Mucosa of descending colon (tissue), 3 donors: ENCODE data around the gene LDLRAD4. TPM values are rescaled to one million over a fixed set of nuclear protein-coding genes. Genes with fewer than 3 reads are reported as not detected.

ENCODE experiments used
- ATAC-seq: fragments of 200-7000 bp; cut with Tn5 transposase; one replicate; pipeline ENCODE4 v1.9.1; 2020; ENCODE audit warnings: mild to moderate bottlenecking, moderate library complexity
- DNase-seq, 3 donors: peaks; one replicate each; pipeline ENCODE4 v3.0.0-alpha.2; 2020
- H3K36me3 ChIP-seq: fragments of 200-600 bp; one replicate; pipeline ENCODE4 v1.8.0; 2021; ENCODE audit warnings: low read depth, mild to moderate bottlenecking
- H3K4me1 ChIP-seq: fragments of 200-600 bp; one replicate; pipeline ENCODE4 v1.8.0; 2021; ENCODE audit warnings: low read depth, mild to moderate bottlenecking
- H3K4me3 ChIP-seq: fragments of 200-600 bp; one replicate; pipeline ENCODE4 v1.8.0; 2021; ENCODE audit warnings: mild to moderate bottlenecking
- H3K9me3 ChIP-seq: fragments of 200-600 bp; one replicate; pipeline ENCODE4 v1.8.0; 2021; ENCODE audit warnings: mild to moderate bottlenecking
- intact Hi-C, 2 donors: fragments of 100-400 bp; cut with DNase I in 1 of 2; cut with micrococcal nuclease in 1 of 2; formaldehyde crosslinking; loops; one replicate each; pipeline versions ENCODE4 v1.11.0 to v1.11.1; 2022; cut with DNase I, micrococcal nuclease
- total RNA-seq, 3 donors: library from RNA; stranded (reverse); fragmentation: NEBNext Ultra II Directional in 2 of 3; extraction: Animal tissue kit (Norgen Biotek cat#: 25700) in 2 of 3; gene quantifications; one replicate each; pipeline versions ENCODE4 v1.2.1 to v1.2.4, GENCODE V29; 2021 to 2023
- TF ChIP-seq, protein P1 (sequence below): fragments of 200-600 bp; IDR thresholded peaks from one replicate; pipeline ENCODE4 v1.8.0; 2022; ENCODE audit warnings: antibody characterized with exemption, mild to moderate bottlenecking
- donor health status: DM: no; HTN: no; CAD: no; lungs with moderate emphysema.
- donor health status: DM: no; HTN: no; CAD: no.
- donor health status: DM: no; HTN: yes; CAD: no.

The LDLRAD4 gene
- total RNA-seq, 3 donors from 2014 or later = 36.8 to 41.0 (median 37.4) TPM

- no peak overlapping the region for H3K4me3 ChIP-seq
- DNase-seq = no peak
- TF ChIP-seq, protein P1, sequence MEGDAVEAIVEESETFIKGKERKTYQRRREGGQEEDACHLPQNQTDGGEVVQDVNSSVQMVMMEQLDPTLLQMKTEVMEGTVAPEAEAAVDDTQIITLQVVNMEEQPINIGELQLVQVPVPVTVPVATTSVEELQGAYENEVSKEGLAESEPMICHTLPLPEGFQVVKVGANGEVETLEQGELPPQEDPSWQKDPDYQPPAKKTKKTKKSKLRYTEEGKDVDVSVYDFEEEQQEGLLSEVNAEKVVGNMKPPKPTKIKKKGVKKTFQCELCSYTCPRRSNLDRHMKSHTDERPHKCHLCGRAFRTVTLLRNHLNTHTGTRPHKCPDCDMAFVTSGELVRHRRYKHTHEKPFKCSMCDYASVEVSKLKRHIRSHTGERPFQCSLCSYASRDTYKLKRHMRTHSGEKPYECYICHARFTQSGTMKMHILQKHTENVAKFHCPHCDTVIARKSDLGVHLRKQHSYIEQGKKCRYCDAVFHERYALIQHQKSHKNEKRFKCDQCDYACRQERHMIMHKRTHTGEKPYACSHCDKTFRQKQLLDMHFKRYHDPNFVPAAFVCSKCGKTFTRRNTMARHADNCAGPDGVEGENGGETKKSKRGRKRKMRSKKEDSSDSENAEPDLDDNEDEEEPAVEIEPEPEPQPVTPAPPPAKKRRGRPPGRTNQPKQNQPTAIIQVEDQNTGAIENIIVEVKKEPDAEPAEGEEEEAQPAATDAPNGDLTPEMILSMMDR = no peak
- no peaks in the 10 kb centered on the region for H3K36me3 ChIP-seq
- intact Hi-C loops = no loop called here
- no peaks in the 10 kb centered on the region for H3K4me1 ChIP-seq
- H3K9me3 ChIP-seq = no peaks in the 10 kb centered on the region
- no peak for ATAC-seq
These were observed 79.7 kb downstream of the LDLRAD4 start for GRCh38 chr18:13298262-13298661.

DNA sequence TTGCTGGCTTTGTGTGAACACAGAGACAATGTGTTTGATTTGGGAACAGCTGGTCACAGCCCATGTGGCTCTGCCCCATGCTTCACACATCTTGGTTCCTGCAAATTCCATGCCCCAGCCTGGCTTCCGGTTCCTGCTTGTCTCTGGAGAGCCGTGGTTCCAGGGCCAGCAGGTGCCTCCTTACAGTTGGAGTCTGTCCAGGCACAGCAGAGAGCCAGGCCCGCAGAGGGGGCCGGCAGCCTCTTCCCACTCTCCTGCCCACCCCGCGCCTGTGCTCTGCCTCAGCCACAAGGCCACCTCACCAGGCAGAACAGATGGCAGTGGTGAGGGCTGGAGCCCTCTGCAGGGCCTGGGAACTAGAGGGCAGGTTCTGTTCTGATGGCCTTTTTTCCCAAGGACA, 81.5 kb downstream of the LDLRAD4 start:
- Histone ChIP-seq H3K9me3 (no peaks in the 10 kb centered on the region), H3K36me3 (no peaks in the 10 kb centered on the region), H3K4me3 (no peak overlapping the region), H3K4me1 (no peaks in the 10 kb centered on the region)
- DNase-seq = no peak
- TF ChIP-seq, protein P1 = no peak
- ATAC-seq = no peak
- intact Hi-C loops = no loop called here

DNA sequence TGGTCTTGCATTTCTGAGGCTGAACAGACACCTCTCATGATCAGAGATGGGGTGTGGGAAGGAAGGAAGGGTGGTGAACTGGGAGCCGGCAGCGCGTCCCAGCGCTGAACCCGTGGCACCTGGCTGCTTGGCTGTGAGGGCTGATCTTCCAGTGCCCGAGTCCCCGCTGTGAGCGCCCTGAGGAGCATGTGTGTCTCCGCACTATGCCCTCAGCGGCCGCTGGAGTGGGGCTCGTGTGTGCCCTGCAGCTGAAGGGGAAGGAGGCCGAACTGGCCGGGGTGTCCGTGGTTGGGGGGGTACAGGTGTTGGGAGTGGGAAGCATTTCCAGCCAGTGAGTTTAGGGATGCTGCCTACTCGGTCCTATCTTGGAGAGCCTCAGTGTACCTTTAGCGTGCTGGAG, 82.2 kb downstream of the LDLRAD4 start:
- ATAC-seq (no peak), DNase-seq (no peak)
- Histone ChIP-seq H3K9me3 (no peaks in the 10 kb centered on the region), H3K4me3 (no peak overlapping the region), H3K4me1 (no peaks in the 10 kb centered on the region), H3K36me3 (no peaks in the 10 kb centered on the region)
- intact Hi-C loops = no loop called here
- TF ChIP-seq, protein P1 = no peak

GRCh38 chr18:13302040-13302439, 83.5 kb downstream of the LDLRAD4 start:
- TF ChIP-seq, protein P1 = no peak
- no peak for DNase-seq
- no peaks in the 10 kb centered on the region for H3K36me3 ChIP-seq
- H3K9me3 ChIP-seq = no peaks in the 10 kb centered on the region
- ATAC-seq = no peak
- H3K4me3 ChIP-seq = no peak overlapping the region
- intact Hi-C loops = no loop called here
- no peaks in the 10 kb centered on the region for H3K4me1 ChIP-seq

- H3K9me3 ChIP-seq = no peaks in the 10 kb centered on the region
- DNase-seq (peak in 1 of 3 donors; percentile 18), ATAC-seq (peak; percentile 42)
- H3K36me3 ChIP-seq = no peaks in the 10 kb centered on the region
- TF ChIP-seq, protein P1 = no peak
- H3K4me3 ChIP-seq = no peak overlapping the region
- intact Hi-C loops = no loop called here
- H3K4me1 ChIP-seq = no peaks in the 10 kb centered on the region
These were observed 84.1 kb downstream of the LDLRAD4 start for GRCh38 chr18:13302457-13303225.
